HuH-7 (cell line): Measurements from ENCODE around the gene MAGI1.
"Not testable (repeated sequence)": the region's sequence is repeated elsewhere in the genome, so short reads cannot be mapped to it uniquely, and the experiment has no call there.

ENCODE experiments used
- DNase-seq: peaks from one replicate; pipeline ENCODE4 v3.0.0; 2011; ENCODE audit warnings: low spot score

The MAGI1 gene

GRCh38 chr3:65560133-65560532, 478.6 kb downstream of the MAGI1 start:
- no peak for DNase-seq

- no peak for DNase-seq
Measured at GRCh38 chr3:65559643-65560042, 479.1 kb downstream of the MAGI1 start.

- no peak for DNase-seq
Measured at GRCh38 chr3:65558826-65559225, 479.9 kb downstream of the MAGI1 start.

- DNase-seq, result no peak
Measured at GRCh38 chr3:65557899-65558564, 480.7 kb downstream of the MAGI1 start.

- no peak for DNase-seq
Measured at GRCh38 chr3:65556934-65557577, 481.7 kb downstream of the MAGI1 start.

GRCh38 chr3:65552434-65552833, 486.3 kb downstream of the MAGI1 start:
- DNase-seq, result no peak

GRCh38 chr3:65551945-65552344, 486.8 kb downstream of the MAGI1 start:
- no peak for DNase-seq

GRCh38 chr3:65550137-65550536, 488.6 kb downstream of the MAGI1 start:
- DNase-seq, result no peak

GRCh38 chr3:65549626-65549959, 489.1 kb downstream of the MAGI1 start:
- no peak for DNase-seq

GRCh38 chr3:65548848-65549625, 489.7 kb downstream of the MAGI1 start:
- no peak for DNase-seq

GRCh38 chr3:65545429-65545828, 493.3 kb downstream of the MAGI1 start:
- no peak for DNase-seq

GRCh38 chr3:65543391-65543790, 495.3 kb downstream of the MAGI1 start:
- not testable (repeated sequence) for DNase-seq

GRCh38 chr3:65540666-65541065, 498.1 kb downstream of the MAGI1 start:
- DNase-seq, result no peak

- DNase-seq, result no peak
Measured at GRCh38 chr3:65539616-65540015, 499.1 kb downstream of the MAGI1 start.

GRCh38 chr3:65538101-65538500, 500.6 kb downstream of the MAGI1 start:
- no peak for DNase-seq

- DNase-seq, result no peak
Measured at GRCh38 chr3:65537109-65537508, 501.6 kb downstream of the MAGI1 start.

- DNase-seq, result no peak
Measured at GRCh38 chr3:65535260-65535659, 503.5 kb downstream of the MAGI1 start.

- no peak for DNase-seq
Measured at GRCh38 chr3:65534805-65535204, 503.9 kb downstream of the MAGI1 start.

GRCh38 chr3:65532749-65533148, 506.0 kb downstream of the MAGI1 start:
- DNase-seq, result no peak

- DNase-seq, result no peak
Measured at GRCh38 chr3:65532215-65532614, 506.5 kb downstream of the MAGI1 start.

GRCh38 chr3:65531499-65531898, 507.2 kb downstream of the MAGI1 start:
- DNase-seq, result no peak

- DNase-seq, result no peak
Measured at GRCh38 chr3:65526656-65527055, 512.1 kb downstream of the MAGI1 start.

- no peak for DNase-seq
Measured at GRCh38 chr3:65524584-65524983, 514.1 kb downstream of the MAGI1 start.
